Stimulated activated CD8-positive, alpha-beta memory T cell treated with anti-CD3 and anti-CD28 coated beads, Interleukin-15, amount 100 ng/mL, for 1 hour (primary cell): Measurements from ENCODE around the gene MGMT.

ENCODE experiments used
- DNase-seq: peaks from one replicate; pipeline ENCODE4 v3.0.0-alpha.2; 2020; ENCODE audit warnings: low read depth

Gene MGMT

GRCh38 chr10:129712000-129712399 is 245.0 kb downstream of the MGMT start:
- no peak for DNase-seq

DNA sequence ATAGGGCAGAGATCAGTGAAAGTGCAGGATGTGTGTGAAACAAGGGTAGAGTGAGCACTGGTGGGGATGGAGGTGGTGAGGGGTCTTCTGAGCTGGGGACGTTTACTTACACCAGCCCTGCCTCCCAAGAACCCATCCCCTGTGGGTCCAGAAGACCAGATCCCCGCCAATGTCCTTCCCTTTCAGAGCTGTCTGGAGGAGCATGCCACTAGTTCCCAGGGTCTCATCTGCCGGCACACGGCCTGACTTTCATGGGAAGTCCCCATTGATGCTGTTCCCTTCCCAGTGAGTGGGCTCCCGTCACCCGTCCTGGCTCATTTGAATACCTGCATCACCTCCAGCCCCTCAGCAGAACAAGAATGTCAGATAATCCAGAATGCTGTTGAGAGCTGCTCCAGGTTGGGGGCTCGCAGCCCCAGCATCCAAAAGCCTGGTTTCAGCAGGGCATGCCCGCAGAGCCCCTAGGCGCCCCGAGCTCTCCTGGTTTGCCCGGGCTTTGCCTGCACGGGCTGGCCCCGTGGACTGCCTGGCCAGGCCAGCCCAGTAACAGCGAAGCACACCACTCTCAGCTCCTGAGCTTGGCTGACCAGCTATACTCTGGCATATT is 246.7 kb downstream of the MGMT start:
- DNase-seq = no peak

DNA sequence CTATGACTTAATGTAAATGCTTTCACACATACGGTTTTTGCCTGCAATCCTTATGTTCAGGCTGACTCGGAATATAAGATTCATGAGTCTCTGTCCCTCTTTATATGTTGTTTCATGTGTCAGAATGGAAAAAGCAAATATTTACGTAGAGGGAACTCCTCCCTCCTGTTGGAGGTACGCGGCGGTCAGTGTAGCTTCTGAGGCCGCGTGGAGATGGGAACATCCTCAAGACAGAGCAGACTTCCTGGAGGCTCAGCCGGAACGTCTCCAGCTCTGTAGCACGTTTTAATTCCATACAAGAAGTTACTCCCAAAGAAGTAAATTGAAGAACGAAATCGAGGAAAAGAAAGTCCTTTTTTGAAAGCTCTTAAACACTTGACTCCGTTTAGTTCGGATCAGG is 248.8 kb downstream of the MGMT start:
- DNase-seq = no peak

- no peak for DNase-seq
These were observed 249.2 kb downstream of the MGMT start for GRCh38 chr10:129716211-129716681.

DNA sequence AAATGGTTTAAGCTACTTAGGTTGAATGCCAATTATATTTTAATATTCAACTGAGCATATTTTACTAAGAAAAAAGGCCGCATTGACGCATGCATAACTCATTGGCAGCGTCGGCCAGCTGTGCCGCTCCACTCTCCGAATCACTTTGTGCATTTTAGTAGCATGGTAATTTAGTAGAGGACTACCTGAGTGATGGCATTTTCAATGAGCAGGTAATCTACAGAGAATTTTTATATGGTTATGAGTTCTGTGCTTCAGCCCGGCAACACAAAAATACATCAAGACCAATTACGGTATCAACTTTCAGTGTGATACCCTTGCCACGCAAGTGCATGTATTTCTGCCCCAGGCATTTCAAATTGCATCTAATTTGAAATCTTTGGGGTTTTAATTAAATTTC is 249.8 kb downstream of the MGMT start:
- DNase-seq = no peak

DNA sequence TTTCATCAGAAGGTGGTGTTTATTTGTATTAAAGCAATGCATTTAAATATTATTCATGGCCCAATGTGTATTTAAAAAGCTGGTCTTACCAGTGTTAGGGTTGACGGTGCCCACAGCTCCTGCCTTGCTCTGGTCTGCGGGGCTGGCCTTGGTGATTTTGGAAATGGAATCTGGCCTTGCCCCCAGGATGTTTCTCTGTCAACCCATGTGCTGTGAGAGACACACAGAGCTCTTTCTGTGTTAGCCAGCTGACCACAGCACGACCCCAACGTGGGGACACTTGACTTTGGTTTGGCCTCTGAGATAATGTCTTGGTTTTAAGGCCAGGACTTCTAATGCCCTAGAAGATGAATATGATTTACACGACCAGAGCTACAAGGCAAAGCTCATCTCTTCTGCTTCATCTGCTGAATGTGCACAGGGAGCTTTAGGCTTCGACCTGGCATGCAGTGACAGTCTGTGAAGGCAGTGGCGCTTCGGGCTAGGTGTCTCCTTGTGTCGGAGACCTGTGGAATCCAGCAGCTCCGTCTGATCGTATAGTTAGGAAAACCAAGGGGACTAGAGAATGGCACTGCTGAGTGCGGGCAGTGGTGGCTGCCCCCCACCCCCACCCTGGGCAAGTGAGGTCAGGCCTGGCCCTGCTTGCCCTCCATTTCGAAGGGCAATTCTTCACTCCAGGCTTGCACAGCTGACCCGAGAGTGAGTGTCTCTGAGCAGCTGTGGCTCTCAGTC is 250.9 kb downstream of the MGMT start:
- DNase-seq = no peak

DNA sequence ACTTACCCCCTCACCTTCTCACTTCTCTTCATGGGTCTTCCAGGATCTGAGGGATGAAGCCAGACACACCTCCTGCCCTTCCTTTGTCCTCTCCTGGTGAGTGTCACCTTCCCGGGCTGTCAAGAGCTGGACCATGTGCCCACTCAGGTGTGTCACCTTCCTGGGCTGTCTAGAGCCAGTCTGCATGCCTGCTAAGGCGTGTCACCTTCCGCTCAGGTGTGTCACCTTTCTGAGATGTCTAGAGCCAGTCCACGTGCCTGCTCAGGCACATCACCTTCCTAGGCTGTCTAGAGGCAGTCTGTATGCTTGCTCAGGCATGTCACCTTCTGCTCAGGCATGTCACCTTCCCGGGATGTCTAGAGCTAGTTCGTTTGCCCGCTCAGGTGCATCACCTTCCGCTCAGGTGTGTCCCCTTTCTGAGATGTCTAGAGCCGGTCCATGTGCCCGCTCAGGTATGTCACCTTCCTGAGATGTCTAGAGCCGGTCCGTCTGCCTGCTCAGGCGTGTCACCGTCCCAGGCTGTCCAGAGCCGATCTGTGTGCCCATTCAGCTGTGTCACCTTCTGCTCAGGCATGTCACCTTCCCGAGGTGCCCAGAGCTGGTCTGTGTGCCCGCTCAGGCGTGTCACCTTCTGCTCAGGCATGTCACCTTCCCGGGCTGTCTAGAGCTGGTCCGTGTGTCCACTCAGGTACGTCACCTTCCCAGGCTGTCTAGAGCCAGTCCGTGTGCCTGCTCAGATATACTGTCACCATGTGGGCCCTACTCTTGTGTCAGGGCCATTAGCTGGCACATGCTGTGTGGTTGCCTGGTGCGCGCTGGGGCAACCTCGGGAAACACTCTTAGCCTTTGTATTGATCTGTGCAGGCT is 251.7 kb downstream of the MGMT start:
- DNase-seq = no peak

DNA sequence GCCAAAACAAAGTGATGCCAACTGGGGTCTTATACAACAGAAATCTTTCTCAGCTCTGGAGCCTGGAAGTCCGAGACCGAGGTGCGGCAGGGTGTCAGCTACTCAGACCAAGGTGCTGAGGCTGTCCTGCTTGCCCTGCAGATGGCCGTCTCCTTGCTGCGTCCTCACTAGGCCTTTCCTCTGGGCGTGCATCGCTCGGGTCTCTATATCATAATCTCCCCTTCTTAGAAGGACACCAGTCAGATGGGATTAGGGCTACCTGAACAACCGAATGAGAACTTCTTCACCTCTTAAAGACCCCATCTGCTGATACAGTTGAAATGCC is 252.3 kb downstream of the MGMT start:
- no peak for DNase-seq

DNA sequence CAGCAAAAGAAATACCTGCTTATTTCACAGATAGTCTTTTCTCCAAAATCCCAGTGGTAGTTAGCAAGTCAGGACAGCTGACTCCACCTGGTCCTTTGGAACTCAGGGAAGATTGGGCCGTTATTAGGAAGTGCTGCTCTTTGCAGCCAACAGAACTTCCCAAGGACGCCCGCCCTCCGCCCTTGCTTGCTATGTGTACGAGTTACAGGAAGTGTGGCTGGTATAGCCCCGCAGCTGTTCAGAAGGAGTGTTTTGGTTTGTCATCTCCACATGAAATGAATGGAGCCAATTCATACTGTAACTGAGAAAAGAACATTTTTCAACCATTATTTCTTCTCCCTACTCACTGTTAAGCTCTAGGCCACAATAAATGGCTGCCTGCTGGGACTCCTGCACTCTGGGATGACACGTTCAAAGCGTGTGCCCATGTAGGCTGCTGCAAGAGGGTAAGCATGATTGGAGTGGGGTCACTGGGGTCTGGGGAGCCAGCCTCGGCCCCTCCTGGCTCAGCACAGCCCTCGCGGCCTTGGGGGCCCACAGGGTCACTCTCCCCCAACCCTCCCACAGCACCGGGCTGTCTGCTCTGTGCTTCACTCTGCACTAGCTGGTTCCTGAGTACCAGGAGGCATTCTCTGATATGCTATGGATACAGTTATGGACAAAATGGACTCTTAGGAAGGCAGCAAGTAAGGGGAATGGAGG is 253.0 kb downstream of the MGMT start:
- no peak for DNase-seq

- no peak for DNase-seq
These were observed 258.0 kb downstream of the MGMT start for GRCh38 chr10:129725011-129725410.

- no peak for DNase-seq
These were observed 258.4 kb downstream of the MGMT start for GRCh38 chr10:129725482-129725881.

DNA sequence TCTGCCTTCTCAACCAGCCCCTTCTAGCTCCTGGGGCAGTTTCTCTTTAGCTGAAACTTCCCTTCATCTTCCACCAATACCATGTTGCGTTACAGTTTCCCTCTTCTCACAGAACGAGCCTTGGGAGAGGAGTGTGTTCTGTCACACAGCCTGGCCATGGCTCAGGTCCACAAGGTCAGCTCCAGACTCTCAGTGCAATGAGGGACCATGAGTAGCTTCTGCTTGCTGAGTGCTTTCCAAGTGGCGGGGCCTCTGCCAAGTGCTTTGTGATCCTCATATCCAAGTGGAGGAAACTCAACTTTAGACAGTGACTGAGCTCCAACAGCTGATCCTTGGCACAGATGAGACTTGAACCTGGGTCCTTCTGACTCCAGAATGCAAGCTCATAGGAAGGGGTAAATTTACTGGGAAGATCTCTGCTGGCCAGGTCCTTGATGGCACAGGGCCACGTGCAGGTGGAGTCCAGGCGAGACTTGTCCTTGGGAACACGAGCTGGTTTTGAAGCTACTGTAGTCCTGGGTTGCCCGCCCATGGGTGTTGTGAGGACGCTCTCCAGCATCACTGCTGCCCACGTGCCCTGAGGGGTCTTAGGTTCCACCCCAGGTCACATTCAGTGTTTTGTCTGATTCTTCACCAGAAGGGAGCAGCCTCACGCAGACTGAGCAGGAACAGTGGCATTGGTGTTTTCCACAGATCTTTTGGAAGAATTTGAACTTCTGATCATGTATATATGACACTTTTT is 259.0 kb downstream of the MGMT start:
- no peak for DNase-seq

- no peak for DNase-seq
These were observed 260.0 kb downstream of the MGMT start for GRCh38 chr10:129727071-129727470.

DNA sequence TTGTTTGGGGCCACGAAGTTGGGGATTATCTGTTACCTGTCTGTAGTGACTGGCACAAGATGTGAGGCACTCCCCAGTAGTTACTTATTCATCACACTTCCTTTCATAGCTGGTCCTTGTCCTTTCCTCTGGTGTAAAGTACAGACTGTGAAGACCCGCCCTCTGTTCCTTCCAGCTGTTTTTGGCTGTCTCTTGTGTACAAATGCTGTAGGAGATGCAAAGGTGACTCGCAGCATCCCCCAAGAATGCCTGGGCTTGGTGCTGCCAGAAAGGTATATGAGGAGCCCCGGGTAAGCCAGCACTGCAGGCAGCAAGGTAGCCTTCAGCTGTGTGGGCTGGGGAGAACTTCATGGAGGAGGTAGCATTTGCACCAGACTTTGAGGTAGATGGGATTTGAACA is 260.5 kb downstream of the MGMT start:
- DNase-seq = no peak

DNA sequence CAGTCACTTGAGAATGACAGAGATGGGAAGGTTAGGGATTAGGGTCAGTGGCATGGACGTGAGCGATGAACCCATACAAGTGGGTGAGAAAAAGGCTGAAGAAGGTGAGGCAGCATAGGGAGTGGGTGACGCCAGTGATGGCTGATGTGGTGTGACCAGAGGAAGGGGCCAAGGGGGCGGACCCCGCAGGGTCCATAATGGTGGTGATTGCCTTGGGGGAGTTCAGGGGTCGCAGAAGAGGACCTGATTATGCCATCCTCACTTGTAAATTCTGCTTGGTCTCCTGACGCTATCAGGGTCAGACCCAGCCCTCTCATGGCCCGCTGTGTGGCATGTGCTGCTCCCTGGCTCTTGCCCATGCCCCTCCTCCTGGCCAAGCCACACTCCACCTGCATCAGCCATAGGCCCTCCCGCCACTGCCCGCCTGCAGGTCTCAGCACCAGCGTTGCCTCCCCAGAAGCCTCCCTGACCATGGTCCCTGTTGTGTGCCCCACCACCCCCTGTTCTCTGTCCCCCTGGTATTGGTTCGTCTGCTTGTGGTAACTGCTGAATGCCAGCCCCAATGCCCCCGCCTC is 261.3 kb downstream of the MGMT start:
- DNase-seq = no peak

GRCh38 chr10:129728905-129729795 is 262.1 kb downstream of the MGMT start:
- DNase-seq = no peak

DNA sequence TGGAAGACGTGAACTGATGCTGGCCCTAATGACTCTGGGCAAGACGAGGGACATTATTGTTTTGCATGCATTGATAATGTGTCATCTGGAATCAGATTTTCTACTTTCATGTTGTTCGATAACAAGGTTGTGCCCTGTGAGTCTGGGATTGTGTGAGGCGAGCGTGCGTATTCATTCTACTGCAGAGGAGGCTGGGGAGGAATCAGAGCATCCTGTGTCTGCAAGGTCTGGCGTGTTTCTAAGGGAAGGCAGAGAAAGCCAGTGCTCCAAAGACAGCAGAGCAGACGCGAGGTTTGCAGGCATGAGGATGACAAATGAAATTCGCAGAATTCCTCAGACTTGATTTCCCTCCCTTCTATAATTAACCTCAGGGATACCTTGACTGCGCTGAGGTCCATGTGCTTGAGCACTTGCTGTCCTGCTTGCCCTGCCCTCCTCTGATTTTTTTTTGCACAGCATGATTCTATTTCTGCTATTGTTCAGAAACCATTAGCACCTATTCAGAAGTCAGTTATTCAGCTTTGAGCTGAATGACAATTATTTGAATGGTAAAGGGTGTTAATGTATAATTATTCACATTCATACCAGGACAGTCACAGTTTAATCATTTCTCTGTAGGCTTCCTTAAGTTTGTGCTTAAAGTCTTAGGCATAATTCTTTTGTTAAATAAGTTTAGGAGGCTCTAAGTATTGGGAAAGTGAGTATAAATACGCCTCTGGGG is 263.4 kb downstream of the MGMT start:
- no peak for DNase-seq

- DNase-seq = no peak
These were observed 263.9 kb downstream of the MGMT start for GRCh38 chr10:129730993-129731325.

- no peak for DNase-seq
These were observed 273.7 kb downstream of the MGMT start for GRCh38 chr10:129740532-129741279.
